Activated CD4-positive, alpha-beta T cell treated with anti-CD3 and anti-CD28 coated beads, Interleukin-2, amount 50 U/mL, for 24 hours (primary cell): ENCODE results near the gene SMIM38.

Source experiments
- DNase-seq, 2 donors: peaks; one replicate each; pipeline ENCODE4 v3.0.0-alpha.2; 2020; ENCODE audit warnings: low read depth in 1 of 2, low spot score in 1 of 2

SMIM38 gene

GRCh38 chr11:69158301-69159149, 2.8 kb downstream of the SMIM38 start:
- DNase-seq: no peak

- no peak for DNase-seq
Observed at GRCh38 chr11:69159150-69159852, 3.6 kb downstream of the SMIM38 start.

- no peak for DNase-seq
Observed at GRCh38 chr11:69160296-69161116, 4.8 kb downstream of the SMIM38 start.

- no peak for DNase-seq
Observed at GRCh38 chr11:69161117-69161407, 5.3 kb downstream of the SMIM38 start.

- no peak for DNase-seq
Observed at GRCh38 chr11:69162505-69162904, 6.8 kb downstream of the SMIM38 start.

- DNase-seq: no peak
Observed at GRCh38 chr11:69163842-69164241, 8.1 kb downstream of the SMIM38 start.

- no peak for DNase-seq
Observed at GRCh38 chr11:69164824-69165223, 9.1 kb downstream of the SMIM38 start.

- DNase-seq: no peak
Observed at GRCh38 chr11:69165775-69166174, 10.0 kb downstream of the SMIM38 start.

GRCh38 chr11:69166218-69167115, 10.7 kb downstream of the SMIM38 start:
- DNase-seq: peak in 1 of 2 donors; percentile 52

GRCh38 chr11:69167130-69167915, 11.6 kb downstream of the SMIM38 start:
- no peak for DNase-seq

- no peak for DNase-seq
Observed at GRCh38 chr11:69167916-69168691, 12.4 kb downstream of the SMIM38 start.

- no peak for DNase-seq
Observed at GRCh38 chr11:69169479-69169878, 13.7 kb downstream of the SMIM38 start.

GRCh38 chr11:69170704-69171103, 15.0 kb downstream of the SMIM38 start:
- DNase-seq: no peak

- DNase-seq: no peak
Observed at GRCh38 chr11:69171476-69172240, 15.9 kb downstream of the SMIM38 start.

GRCh38 chr11:69172674-69173073, 16.9 kb downstream of the SMIM38 start:
- no peak for DNase-seq

- DNase-seq: no peak
Observed at GRCh38 chr11:69173331-69173730, 17.6 kb downstream of the SMIM38 start.

GRCh38 chr11:69173925-69174581, 18.3 kb downstream of the SMIM38 start:
- no peak for DNase-seq

GRCh38 chr11:69174841-69175240, 19.1 kb downstream of the SMIM38 start:
- no peak for DNase-seq
